GM23248 (cell line): ENCODE data around the gene FLII.

Experiments
- EZH2 ChIP-seq: fragments of 200-600 bp; sonication (generic); IDR thresholded peaks from 2 replicates; pipeline ENCODE4 v1.6.1; 2018; ENCODE audit warnings: antibody characterized with exemption, mild to moderate bottlenecking; ENCODE audit not compliant: insufficient read depth, poor library complexity, severe bottlenecking
- EZH2phosphoT487 ChIP-seq: fragments of 200-600 bp; sonication (generic); IDR thresholded peaks from 2 replicates; pipeline ENCODE4 v1.6.1; 2018; ENCODE audit warnings: antibody characterized with exemption, moderate library complexity, mild to moderate bottlenecking, low read depth; ENCODE audit not compliant: insufficient read depth

- TF ChIP-seq EZH2: no peak
- TF ChIP-seq EZH2phosphoT487: no peak
These were observed 27.4 kb downstream of the FLII start for GRCh38 chr17:18231164-18231563.
